NCI-H128 (cell line): ENCODE measurements around the gene USP12.
"Not testable (repeated sequence)": the region's sequence is repeated elsewhere in the genome, so short reads cannot be mapped to it uniquely, and the experiment has no call there.

Experiments
- DNase-seq: peaks from one replicate; lab custom pipeline; 2025; ENCODE audit not compliant: unreplicated experiment; lab: John Stamatoyannopoulos, UW

USP12 gene

GRCh38 chr13:27151798-27152599, 19.6 kb downstream of the USP12 start:
- DNase-seq: no peak

- no peak for DNase-seq
These were observed 21.9 kb downstream of the USP12 start for GRCh38 chr13:27149702-27150101.

GRCh38 chr13:27148900-27149299, 22.7 kb downstream of the USP12 start:
- DNase-seq: no peak

GRCh38 chr13:27147530-27148170, 24.0 kb downstream of the USP12 start:
- no peak for DNase-seq

- no peak for DNase-seq
These were observed 29.9 kb downstream of the USP12 start for GRCh38 chr13:27141746-27142145.

GRCh38 chr13:27141159-27141558, 30.5 kb downstream of the USP12 start:
- DNase-seq: not testable (repeated sequence)

GRCh38 chr13:27140060-27140459, 31.6 kb downstream of the USP12 start:
- DNase-seq: no peak

- DNase-seq: no peak
These were observed 32.0 kb downstream of the USP12 start for GRCh38 chr13:27139565-27139964.

- no peak for DNase-seq
These were observed 33.0 kb downstream of the USP12 start for GRCh38 chr13:27138457-27139093.

- DNase-seq: no peak
These were observed 33.9 kb downstream of the USP12 start for GRCh38 chr13:27137759-27138158.

- no peak for DNase-seq
These were observed 36.6 kb downstream of the USP12 start for GRCh38 chr13:27135023-27135422.

- no peak for DNase-seq
These were observed 37.7 kb downstream of the USP12 start for GRCh38 chr13:27133889-27134288.

GRCh38 chr13:27132538-27132937, 39.1 kb downstream of the USP12 start:
- DNase-seq: no peak

- no peak for DNase-seq
These were observed 39.7 kb downstream of the USP12 start for GRCh38 chr13:27131906-27132305.

GRCh38 chr13:27130979-27131623, 40.5 kb downstream of the USP12 start:
- DNase-seq: no peak

GRCh38 chr13:27130223-27130978, 41.2 kb downstream of the USP12 start:
- no peak for DNase-seq

GRCh38 chr13:27128825-27129627, 42.6 kb downstream of the USP12 start:
- no peak for DNase-seq

- no peak for DNase-seq
These were observed 44.8 kb downstream of the USP12 start for GRCh38 chr13:27126859-27127258.

GRCh38 chr13:27125357-27126282, 46.0 kb downstream of the USP12 start:
- no peak for DNase-seq
